IPS-20b (cell line): ENCODE measurements around the gene CELF5.

Experiments
- H3K27ac ChIP-seq: one replicate; pipeline ENCODE4 v1.5.1; 2013; ENCODE audit warnings: low read length
- H3K27me3 ChIP-seq: 2 replicates; pipeline ENCODE4 v1.6.1; 2013; ENCODE audit warnings: mild to moderate bottlenecking, low read length, inconsistent platforms; ENCODE audit not compliant: insufficient read depth
- H3K36me3 ChIP-seq: 2 replicates; pipeline ENCODE4 v1.6.1; 2013; ENCODE audit warnings: low read depth, mild to moderate bottlenecking, inconsistent platforms, low read length, moderate library complexity; ENCODE audit not compliant: insufficient read depth
- H3K4me1 ChIP-seq: 2 replicates; pipeline ENCODE4 v1.6.1; 2013; ENCODE audit warnings: mild to moderate bottlenecking, control low read depth, inconsistent platforms, low read length, moderate library complexity; ENCODE audit not compliant: insufficient read depth
- H3K4me3 ChIP-seq: 2 replicates; pipeline ENCODE4 v1.5.1; 2013; ENCODE audit warnings: mild to moderate bottlenecking, low read length, inconsistent platforms
- H3K9ac ChIP-seq: 2 replicates; pipeline ENCODE4 v1.6.1; 2013; ENCODE audit warnings: low read depth, mild to moderate bottlenecking, inconsistent platforms, low read length, moderate library complexity
- H3K9me3 ChIP-seq: 2 replicates; pipeline ENCODE4 v1.6.1; 2013; ENCODE audit warnings: mild to moderate bottlenecking, low read depth, low read length, inconsistent platforms; ENCODE audit not compliant: insufficient read depth

The CELF5 gene

DNA sequence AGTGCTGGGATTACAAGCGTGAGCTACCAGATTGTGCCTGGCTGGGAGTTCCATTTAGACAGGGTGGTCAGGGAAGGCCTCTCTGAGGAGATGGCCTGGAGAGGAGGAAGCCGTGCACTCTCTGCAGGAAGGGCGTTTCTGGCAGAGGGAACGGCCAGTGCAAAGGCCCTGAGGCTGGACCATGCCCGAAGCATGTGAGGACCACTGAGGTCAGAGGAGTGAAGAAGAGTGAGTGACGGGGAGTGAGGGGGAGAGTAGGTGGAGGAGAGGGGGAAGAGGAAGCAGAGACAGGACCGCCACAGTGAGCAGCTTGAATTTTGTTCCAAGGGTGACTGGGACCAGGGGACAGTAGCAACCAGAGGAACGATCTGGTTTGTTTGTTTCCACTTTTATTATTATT lies 32.6 kb downstream of the CELF5 start:
- Histone ChIP-seq H3K9me3 (peaks cover 2% of the 10 kb centered on the region; the same call in 1 of the 2 replicates), H3K27me3 (no peaks in the 10 kb centered on the region), H3K36me3 (no peaks in the 10 kb centered on the region; the same call in 1 of the 2 replicates), H3K9ac (no peak overlapping the region), H3K27ac (no peak overlapping the region), H3K4me1 (no peaks in the 10 kb centered on the region), H3K4me3 (no peak overlapping the region)

DNA sequence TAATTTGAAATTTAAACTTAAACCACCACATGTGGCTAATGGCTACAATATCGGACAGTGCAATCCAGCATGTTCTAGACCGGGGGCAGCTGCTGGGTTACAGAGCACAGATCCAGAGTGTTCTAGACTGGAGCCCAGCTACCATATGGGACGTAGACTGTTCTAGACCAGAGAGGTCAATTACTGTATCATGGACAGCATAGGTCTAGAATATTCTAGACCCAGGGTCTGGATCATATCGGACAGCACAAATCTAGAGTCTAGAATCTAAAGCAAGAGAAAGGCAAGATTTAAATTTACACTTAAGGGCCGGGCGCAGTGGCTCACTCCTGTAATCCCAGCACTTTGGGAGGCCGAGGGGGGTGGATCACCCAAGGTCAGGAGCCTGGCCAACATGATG lies 37.9 kb downstream of the CELF5 start:
- no peak overlapping the region for H3K9ac ChIP-seq
- no peaks in the 10 kb centered on the region for H3K4me1 ChIP-seq
- no peak overlapping the region for H3K27ac ChIP-seq
- H3K36me3 ChIP-seq = no peaks in the 10 kb centered on the region
- H3K27me3 ChIP-seq = no peaks in the 10 kb centered on the region; the same call in 1 of the 2 replicates
- H3K9me3 ChIP-seq = no peaks in the 10 kb centered on the region
- H3K4me3 ChIP-seq = no peak overlapping the region

- Histone ChIP-seq H3K4me3 (no peak overlapping the region), H3K27me3 (peaks cover 8% of the 10 kb centered on the region), H3K9ac (no peak overlapping the region), H3K27ac (no peak overlapping the region), H3K36me3 (no peaks in the 10 kb centered on the region), H3K9me3 (no peaks in the 10 kb centered on the region), H3K4me1 (no peaks in the 10 kb centered on the region)
Observed at GRCh38 chr19:3263866-3264265, 39.4 kb downstream of the CELF5 start.

- Histone ChIP-seq H3K27ac (no peak overlapping the region), H3K9ac (no peak overlapping the region), H3K27me3 (peaks cover 23% of the 10 kb centered on the region), H3K4me1 (no peaks in the 10 kb centered on the region), H3K36me3 (no peaks in the 10 kb centered on the region), H3K4me3 (no peak overlapping the region), H3K9me3 (no peaks in the 10 kb centered on the region)
Observed at GRCh38 chr19:3265432-3265831, 41.0 kb downstream of the CELF5 start.

DNA sequence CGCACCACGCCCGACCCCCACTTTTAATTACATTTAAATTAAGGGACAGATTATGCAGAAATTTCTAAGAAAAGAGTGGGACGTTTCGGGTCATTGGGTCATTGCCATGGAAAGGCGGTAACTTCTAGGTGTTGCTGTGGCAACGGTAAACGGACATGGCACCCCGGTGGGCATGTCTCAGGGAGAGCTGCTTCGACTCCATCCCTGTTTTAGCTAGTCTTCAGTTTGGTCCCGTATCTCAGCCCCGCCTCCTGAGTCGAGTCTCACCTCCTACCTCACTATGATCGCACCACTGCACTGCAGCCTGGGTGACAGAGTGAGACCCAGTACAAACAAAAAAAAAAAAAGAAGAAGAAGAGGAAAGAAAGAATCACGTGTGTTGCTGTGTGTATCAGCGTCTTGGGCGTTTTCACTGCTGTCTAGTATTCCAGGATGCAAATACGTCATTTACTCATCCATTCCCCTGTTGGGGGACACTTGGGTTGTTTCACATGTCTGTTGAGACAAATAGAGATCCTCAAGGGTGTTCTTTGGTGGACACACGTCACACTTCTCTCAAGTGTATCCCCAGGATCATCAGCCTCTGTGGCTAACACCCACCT lies 41.7 kb downstream of the CELF5 start:
- H3K9ac ChIP-seq = no peak overlapping the region
- H3K36me3 ChIP-seq = no peaks in the 10 kb centered on the region
- no peaks in the 10 kb centered on the region for H3K9me3 ChIP-seq
- peaks cover 23% of the 10 kb centered on the region for H3K27me3 ChIP-seq
- H3K4me3 ChIP-seq = no peak overlapping the region
- no peak overlapping the region for H3K27ac ChIP-seq
- no peaks in the 10 kb centered on the region for H3K4me1 ChIP-seq

DNA sequence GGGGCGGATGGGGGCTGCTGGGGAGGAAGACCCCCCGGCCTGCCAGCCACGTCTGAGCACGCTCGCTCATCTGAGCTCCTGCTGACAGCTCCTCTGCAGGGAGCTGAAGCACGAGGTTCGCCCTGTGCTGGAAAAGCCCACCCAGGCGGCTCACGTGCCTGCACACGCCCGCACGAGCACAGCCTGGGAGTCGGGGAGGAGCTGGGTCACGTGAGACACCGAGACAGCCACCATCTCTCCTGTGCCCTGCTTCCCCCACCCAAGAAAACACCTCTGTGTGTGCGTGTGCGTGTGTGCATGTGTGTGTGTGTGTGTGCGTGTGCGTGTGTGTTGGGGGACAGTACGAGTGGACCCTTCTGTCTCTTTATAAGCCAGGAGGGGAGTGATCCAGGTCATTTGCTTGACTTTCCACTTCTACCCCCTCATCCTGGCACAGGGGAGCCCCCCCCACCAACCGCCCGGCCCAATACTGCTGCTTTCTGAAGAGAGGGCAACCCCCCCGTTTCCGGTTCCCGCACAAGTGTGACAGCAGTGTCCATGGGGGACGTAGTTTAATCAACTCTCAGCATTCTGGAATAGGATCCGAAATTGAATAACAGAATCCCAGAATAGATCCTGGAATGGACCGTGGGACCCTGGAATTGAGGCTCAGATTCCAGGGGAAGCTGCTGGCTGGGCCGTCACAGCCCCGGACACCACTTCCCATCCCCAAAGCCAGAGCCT lies 42.5 kb downstream of the CELF5 start:
- Histone ChIP-seq H3K9ac (no peak overlapping the region), H3K9me3 (no peaks in the 10 kb centered on the region), H3K27me3 (peaks cover 30% of the 10 kb centered on the region), H3K27ac (no peak overlapping the region), H3K4me1 (no peaks in the 10 kb centered on the region), H3K4me3 (no peak overlapping the region), H3K36me3 (no peaks in the 10 kb centered on the region)

DNA sequence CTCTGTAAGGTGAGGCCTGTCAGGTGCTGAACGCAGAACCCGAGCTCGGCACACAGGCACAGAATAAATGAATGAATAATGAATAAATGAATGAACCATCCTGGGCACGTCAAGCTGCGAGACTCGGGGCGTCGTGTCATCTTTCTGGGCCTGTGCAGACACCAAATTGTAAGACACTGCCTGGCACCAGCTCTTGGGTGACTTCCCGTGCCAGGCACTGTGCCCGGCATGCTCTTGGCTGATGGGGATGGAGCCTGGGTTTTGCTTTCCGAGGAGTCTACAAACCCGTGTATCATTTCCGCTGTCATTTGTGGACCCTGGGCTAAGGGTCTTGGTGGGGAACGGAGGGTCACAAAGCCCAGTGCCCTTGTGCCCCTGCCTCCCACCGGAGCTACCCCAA lies 43.9 kb downstream of the CELF5 start:
- H3K27ac ChIP-seq = no peak overlapping the region
- no peak overlapping the region for H3K9ac ChIP-seq
- no peak overlapping the region for H3K4me3 ChIP-seq
- H3K36me3 ChIP-seq = no peaks in the 10 kb centered on the region
- no peaks in the 10 kb centered on the region; the same call in 1 of the 2 replicates for H3K9me3 ChIP-seq
- peaks cover 38% of the 10 kb centered on the region for H3K27me3 ChIP-seq
- H3K4me1 ChIP-seq = no peaks in the 10 kb centered on the region

- Histone ChIP-seq H3K36me3 (no peaks in the 10 kb centered on the region), H3K4me3 (no peak overlapping the region), H3K4me1 (no peaks in the 10 kb centered on the region), H3K27me3 (peaks cover 39% of the 10 kb centered on the region), H3K9me3 (no peaks in the 10 kb centered on the region; the same call in 1 of the 2 replicates), H3K9ac (no peak overlapping the region), H3K27ac (no peak overlapping the region)
Observed at GRCh38 chr19:3268763-3269162, 44.3 kb downstream of the CELF5 start.

DNA sequence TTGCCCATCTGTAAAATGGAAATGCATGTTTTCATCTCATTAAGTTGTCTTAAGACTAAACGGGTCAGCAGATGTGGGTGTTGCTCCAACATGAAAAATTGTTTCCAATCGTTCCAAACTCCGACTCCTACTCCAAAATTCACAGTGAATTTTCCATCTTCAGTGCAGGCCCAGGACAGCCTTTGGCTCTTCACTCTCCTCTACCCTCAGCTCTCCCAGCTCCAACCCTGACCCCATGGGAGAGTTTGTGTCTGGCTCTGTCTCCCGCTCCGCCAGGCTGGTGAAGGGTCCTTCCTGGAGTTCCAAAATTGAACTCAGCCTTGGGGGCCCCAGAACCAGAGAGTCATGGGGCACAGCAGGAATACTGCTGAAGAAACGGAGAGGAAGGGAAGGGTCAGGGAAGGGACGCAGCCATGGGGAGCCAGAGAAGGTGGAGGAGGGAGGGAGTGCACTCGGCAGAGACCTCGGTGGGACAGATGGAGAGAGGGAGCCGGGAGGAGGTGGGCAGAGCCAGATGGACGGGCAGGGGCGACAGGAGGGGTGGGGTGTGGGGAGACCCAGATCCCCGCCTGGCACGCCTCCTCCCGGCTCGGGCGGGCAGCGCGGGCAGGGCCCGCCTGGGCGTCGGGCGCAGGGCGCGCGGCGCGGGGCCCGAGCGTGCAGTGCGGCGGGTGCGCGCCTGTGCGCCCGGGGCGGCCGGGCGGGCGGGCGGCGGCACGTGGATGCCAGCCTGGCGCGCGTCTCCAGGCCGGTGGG lies 45.6 kb downstream of the CELF5 start:
- Histone ChIP-seq H3K27ac (no peak overlapping the region), H3K9me3 (no peaks in the 10 kb centered on the region; the same call in 1 of the 2 replicates), H3K27me3 (peaks cover 52% of the 10 kb centered on the region), H3K36me3 (no peaks in the 10 kb centered on the region), H3K4me1 (peaks cover 5% of the 10 kb centered on the region; the same call in 1 of the 2 replicates), H3K4me3 (no peak overlapping the region; the same call in 1 of the 2 replicates), H3K9ac (no peak overlapping the region)

DNA sequence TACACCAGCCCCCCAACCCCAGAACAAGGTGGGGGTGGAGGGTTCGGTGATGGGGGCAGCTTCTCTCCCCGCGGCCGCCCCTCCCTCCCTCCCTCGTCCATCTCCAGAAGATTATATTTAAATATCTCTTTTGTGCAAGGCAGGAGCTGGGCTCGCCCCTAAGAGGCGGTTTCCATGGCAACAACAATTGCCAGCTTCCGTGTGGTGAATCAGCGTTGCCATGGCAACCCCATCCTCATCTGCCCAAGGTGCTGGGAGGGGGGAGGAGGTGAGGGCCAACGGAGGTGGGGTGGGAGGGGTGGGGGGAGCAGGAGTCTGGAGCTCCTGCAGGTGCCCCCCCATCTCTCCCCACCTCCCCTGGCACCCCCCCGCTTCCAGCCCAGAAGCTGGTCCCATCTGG lies 46.4 kb downstream of the CELF5 start:
- Histone ChIP-seq H3K9ac (no peak overlapping the region), H3K27me3 (peaks cover 54% of the 10 kb centered on the region), H3K4me3 (no peak overlapping the region), H3K36me3 (no peaks in the 10 kb centered on the region), H3K4me1 (peaks cover 5% of the 10 kb centered on the region; the same call in 1 of the 2 replicates), H3K27ac (no peak overlapping the region), H3K9me3 (no peaks in the 10 kb centered on the region; the same call in 1 of the 2 replicates)

DNA sequence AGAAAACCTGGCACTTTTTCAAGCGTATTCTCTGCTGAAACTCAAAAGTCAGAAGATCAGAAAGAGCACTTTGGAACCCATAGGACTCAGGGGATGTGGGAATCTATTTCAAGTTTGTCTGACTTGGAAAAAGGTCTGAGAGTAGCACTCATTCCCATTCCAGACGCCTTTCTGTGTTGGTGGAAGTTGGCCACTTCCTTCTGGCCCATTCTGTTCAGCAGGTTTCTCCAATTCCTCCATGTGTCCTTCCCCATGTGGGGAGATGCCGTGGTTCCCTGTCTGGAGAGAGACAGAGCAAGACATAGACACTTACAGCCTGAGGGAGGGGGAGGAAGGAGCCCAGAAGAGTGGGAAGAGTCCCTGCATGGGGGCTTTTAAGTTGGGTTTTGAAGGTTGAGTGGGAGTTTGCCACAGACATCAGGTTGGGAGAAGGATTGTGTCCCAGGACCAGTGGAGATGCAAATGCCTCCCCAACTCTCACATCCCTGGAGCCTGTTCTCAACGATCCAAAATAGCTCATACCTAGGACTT lies 48.0 kb downstream of the CELF5 start:
- Histone ChIP-seq H3K4me1 (peaks cover 5% of the 10 kb centered on the region; the same call in 1 of the 2 replicates), H3K9me3 (no peaks in the 10 kb centered on the region; the same call in 1 of the 2 replicates), H3K4me3 (no peak overlapping the region), H3K27me3 (peaks cover 54% of the 10 kb centered on the region), H3K36me3 (no peaks in the 10 kb centered on the region), H3K9ac (no peak overlapping the region), H3K27ac (no peak overlapping the region)
